HG03558 (cell line): ENCODE measurements around the gene LRFN5.
"Not testable (repeated sequence)": the region's sequence is repeated elsewhere in the genome, so short reads cannot be mapped to it uniquely, and the experiment has no call there.

ENCODE experiments used
- ATAC-seq: cut with Tn5 transposase; IDR thresholded peaks from one replicate; pipeline ENCODE4 v1.9.1; 2021; ENCODE audit warnings: moderate number of reproducible peaks; ENCODE audit not compliant: unreplicated experiment; ENCODE audit errors: extremely low read depth

The LRFN5 gene

GRCh38 chr14:41872931-41873685 is 266.4 kb downstream of the LRFN5 start:
- ATAC-seq, result no peak

GRCh38 chr14:41873686-41874317 is 267.1 kb downstream of the LRFN5 start:
- no peak for ATAC-seq

- no peak for ATAC-seq
These were observed 268.4 kb downstream of the LRFN5 start for GRCh38 chr14:41875116-41875515.

- no peak for ATAC-seq
These were observed 271.6 kb downstream of the LRFN5 start for GRCh38 chr14:41878321-41878720.

GRCh38 chr14:41891624-41892023 is 284.9 kb downstream of the LRFN5 start:
- ATAC-seq, result no peak

- no peak for ATAC-seq
These were observed 292.7 kb downstream of the LRFN5 start for GRCh38 chr14:41899416-41899815.

GRCh38 chr14:41900644-41901043 is 294.0 kb downstream of the LRFN5 start:
- no peak for ATAC-seq

GRCh38 chr14:41901089-41901488 is 294.4 kb downstream of the LRFN5 start:
- ATAC-seq, result no peak

GRCh38 chr14:41905394-41905964 is 298.8 kb downstream of the LRFN5 start:
- no peak for ATAC-seq

GRCh38 chr14:41911155-41911554 is 304.5 kb downstream of the LRFN5 start:
- ATAC-seq, result not testable (repeated sequence)

GRCh38 chr14:41913398-41913797 is 306.7 kb downstream of the LRFN5 start:
- no peak for ATAC-seq

GRCh38 chr14:41915732-41916131 is 309.1 kb downstream of the LRFN5 start:
- no peak for ATAC-seq

- no peak for ATAC-seq
These were observed 309.6 kb downstream of the LRFN5 start for GRCh38 chr14:41916313-41916712.

- ATAC-seq, result no peak
These were observed 318.7 kb downstream of the LRFN5 start for GRCh38 chr14:41925409-41925808.

GRCh38 chr14:41950428-41951151 is 343.9 kb downstream of the LRFN5 start:
- no peak for ATAC-seq
